GM12801 (cell line): ENCODE measurements around the gene ARGLU1.

ENCODE experiments used
- TF ChIP-seq, protein P1 (sequence below): IDR thresholded peaks from one replicate; pipeline ENCODE4 v1.5.1; 2011; ENCODE audit warnings: control low read depth; ENCODE audit not compliant: insufficient read length; ENCODE audit errors: extremely low read depth

Gene ARGLU1

GRCh38 chr13:106532111-106532929 is 35.6 kb downstream of the ARGLU1 start:
- TF ChIP-seq, protein P1, sequence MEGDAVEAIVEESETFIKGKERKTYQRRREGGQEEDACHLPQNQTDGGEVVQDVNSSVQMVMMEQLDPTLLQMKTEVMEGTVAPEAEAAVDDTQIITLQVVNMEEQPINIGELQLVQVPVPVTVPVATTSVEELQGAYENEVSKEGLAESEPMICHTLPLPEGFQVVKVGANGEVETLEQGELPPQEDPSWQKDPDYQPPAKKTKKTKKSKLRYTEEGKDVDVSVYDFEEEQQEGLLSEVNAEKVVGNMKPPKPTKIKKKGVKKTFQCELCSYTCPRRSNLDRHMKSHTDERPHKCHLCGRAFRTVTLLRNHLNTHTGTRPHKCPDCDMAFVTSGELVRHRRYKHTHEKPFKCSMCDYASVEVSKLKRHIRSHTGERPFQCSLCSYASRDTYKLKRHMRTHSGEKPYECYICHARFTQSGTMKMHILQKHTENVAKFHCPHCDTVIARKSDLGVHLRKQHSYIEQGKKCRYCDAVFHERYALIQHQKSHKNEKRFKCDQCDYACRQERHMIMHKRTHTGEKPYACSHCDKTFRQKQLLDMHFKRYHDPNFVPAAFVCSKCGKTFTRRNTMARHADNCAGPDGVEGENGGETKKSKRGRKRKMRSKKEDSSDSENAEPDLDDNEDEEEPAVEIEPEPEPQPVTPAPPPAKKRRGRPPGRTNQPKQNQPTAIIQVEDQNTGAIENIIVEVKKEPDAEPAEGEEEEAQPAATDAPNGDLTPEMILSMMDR, result no peak

DNA sequence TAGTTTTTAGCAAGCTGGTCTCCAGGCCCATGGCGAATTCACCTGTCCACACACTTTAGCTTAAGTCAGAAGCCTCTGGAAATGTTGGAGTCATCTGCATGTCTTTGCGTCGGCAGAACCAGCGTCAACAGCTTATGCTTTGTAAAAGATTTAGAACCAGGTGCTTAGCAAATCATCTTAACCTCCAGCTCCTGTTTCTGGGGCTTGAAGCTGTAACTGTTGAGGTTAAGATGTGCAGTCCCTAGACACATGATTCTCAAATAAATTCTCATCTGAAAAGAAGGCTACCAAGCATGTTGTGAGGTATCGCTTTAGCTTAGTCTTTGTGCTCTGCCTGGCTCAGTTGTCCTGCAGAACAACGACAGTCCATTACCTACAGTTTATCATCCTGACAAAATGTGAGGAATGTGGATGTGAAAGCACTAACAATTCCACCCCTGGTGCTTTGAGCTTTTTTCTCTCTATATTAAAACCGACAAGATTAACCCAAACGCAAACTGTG is 36.9 kb downstream of the ARGLU1 start:
- TF ChIP-seq, protein P1, result no peak

- TF ChIP-seq, protein P1, result no peak
Measured at GRCh38 chr13:106530171-106530851, 37.6 kb downstream of the ARGLU1 start.

GRCh38 chr13:106529415-106530170 is 38.3 kb downstream of the ARGLU1 start:
- TF ChIP-seq, protein P1, result no peak

DNA sequence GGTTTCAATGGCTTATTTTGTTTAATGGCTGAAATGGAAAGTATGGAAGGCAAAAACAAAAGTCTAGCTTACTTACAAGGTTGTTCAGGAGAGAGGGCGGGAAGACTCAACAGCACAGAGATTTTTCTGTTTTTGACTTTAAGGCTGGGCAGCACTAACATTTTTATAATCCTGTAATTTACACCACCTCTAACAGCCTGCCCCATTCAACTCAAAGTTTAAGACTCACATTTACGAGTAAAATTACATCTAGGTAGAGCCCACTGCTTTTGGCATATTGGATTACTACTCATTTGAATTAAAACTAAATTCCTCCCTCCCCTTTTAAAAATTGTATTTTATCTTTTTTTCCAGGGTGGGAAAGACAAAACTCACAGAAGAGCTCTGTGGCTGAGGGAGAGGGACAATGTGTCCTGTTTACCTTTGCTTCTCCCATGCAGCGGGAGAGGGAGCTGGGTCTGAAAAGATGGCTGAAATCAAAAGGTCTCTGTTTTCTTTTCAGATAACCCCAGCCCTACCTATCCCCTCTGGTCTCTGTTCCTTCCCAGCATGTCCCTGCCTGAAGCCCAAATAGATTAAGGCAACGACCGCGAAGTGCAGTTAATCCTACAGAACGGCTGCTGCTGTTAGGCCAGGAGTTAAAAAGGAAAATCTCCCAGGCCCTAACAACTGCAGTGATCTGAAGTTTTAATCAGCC is 39.1 kb downstream of the ARGLU1 start:
- TF ChIP-seq, protein P1, result no peak

DNA sequence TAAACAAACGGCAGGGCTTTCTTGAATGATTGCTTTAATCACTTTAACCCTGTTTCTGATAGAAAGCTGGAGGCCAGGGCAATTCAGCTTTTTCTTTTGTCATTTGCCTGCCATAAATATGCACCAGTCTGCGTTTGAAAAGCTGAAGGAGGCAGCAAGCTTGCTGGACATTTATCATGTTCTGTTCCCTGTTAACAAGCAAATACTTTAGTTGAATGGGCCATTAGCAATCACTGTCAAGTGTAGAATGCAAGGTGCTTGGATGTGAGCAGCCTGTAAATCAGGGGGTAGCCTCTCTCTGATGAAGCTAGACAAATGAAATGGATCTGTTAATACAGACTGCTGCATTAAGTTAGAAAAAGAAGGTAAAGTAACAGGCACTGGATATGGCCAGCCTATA is 40.1 kb downstream of the ARGLU1 start:
- TF ChIP-seq, protein P1, result no peak
